B cell (primary cell): ENCODE results near the gene CHEK1. TPM values are rescaled to one million over a fixed set of nuclear protein-coding genes. Genes with fewer than 3 reads are reported as not detected.

Experiments used
- ATAC-seq: fragments of 200-7000 bp; cut with Tn5 transposase; one replicate; pipeline ENCODE4 v1.10.0; 2021; ENCODE audit warnings: low read depth, mild to moderate bottlenecking, moderate number of reproducible peaks, moderate library complexity
- CTCF ChIA-PET: fragments of 350-600 bp; sonication (Branson Sonifier 250); formaldehyde crosslinking; loops from one replicate; lab custom pipeline; 2021; ENCODE audit warnings: antibody characterized with exemption, inconsistent platforms; lab: Charles Lee
- POLR2A ChIA-PET: fragments of 350-600 bp; sonication (Branson Sonifier 250); formaldehyde crosslinking; loops from one replicate; lab custom pipeline; 2021; ENCODE audit warnings: antibody characterized with exemption; lab: Charles Lee
- DNase-seq: peaks from one replicate; pipeline ENCODE4 v3.0.0; 2013
- H2AFZ ChIP-seq: 2 replicates; pipeline ENCODE4 v1.6.1; 2012; ENCODE audit warnings: mild to moderate bottlenecking, low read depth, low read length; ENCODE audit not compliant: insufficient read depth, poor library complexity, severe bottlenecking
- H3K27ac ChIP-seq, 2 donors: 1 replicate in 1 of 2; 2 replicates in 1 of 2; pipeline ENCODE4 v1.5.1; 2012 to 2013; ENCODE audit warnings: low read length in 2 of 2, mild to moderate bottlenecking in 2 of 2, moderate library complexity in 1 of 2
- H3K27me3 ChIP-seq, 4 experiments: fragments of 200-600 bp in 1 of 4; sonication (generic) in 1 of 4; replicated peaks in 1 of 4; 1 replicate in 2 of 4; 2 replicates in 2 of 4; pipeline versions ENCODE4 v1.6.1 to v1.7.0; 2013 to 2016; ENCODE audit warnings: low read length in 3 of 4, mild to moderate bottlenecking in 2 of 4, mixed read lengths in 1 of 4, moderate library complexity in 1 of 4; ENCODE audit not compliant: insufficient read depth in 4 of 4, control insufficient read depth in 3 of 4; ENCODE audit errors: control extremely low read depth in 1 of 4
- H3K36me3 ChIP-seq, 2 experiments: replicated peaks in 1 of 2; 1 replicate in 1 of 2; 2 replicates in 1 of 2; pipeline versions ENCODE4 v1.6.1 to v1.7.1; 2013; ENCODE audit warnings: low read length in 1 of 2; ENCODE audit not compliant: insufficient read depth in 2 of 2, control insufficient read depth in 1 of 2; ENCODE audit errors: control extremely low read depth in 1 of 2, extremely low read depth in 1 of 2
- H3K4me1 ChIP-seq, 2 donors: fragments of 200-600 bp in 1 of 2; sonication (generic) in 1 of 2; 1 replicate in 1 of 2; 2 replicates in 1 of 2; pipeline versions ENCODE4 v1.5.1 to v1.6.1; 2013 to 2017; ENCODE audit warnings: low read length in 2 of 2; ENCODE audit not compliant: control insufficient read depth in 2 of 2, insufficient read depth in 2 of 2
- H3K4me2 ChIP-seq: replicated peaks from 2 replicates; pipeline ENCODE3; 2012; ENCODE audit warnings: mild to moderate bottlenecking, low read depth, low read length; ENCODE audit not compliant: poor library complexity, severe bottlenecking
- H3K4me3 ChIP-seq, 5 experiments: fragments of 200-600 bp in 1 of 5; sonication (generic) in 1 of 5; 1 replicate in 3 of 5; 2 replicates in 2 of 5; pipeline versions ENCODE4 v1.5.1 to v1.7.0; 2011 to 2016; ENCODE audit warnings: low read length in 4 of 5, mild to moderate bottlenecking in 4 of 5, low read depth in 2 of 5, control low read depth in 1 of 5, moderate library complexity in 1 of 5; ENCODE audit not compliant: insufficient read depth in 1 of 5; ENCODE audit errors: control extremely low read depth in 1 of 5, extremely low read depth in 1 of 5
- H3K79me2 ChIP-seq: fragments of 200-600 bp; sonication (generic); one replicate; pipeline ENCODE4 v1.6.0; 2016; ENCODE audit warnings: low read length; ENCODE audit not compliant: control insufficient read depth, insufficient read depth
- H3K9ac ChIP-seq: fragments of 200-600 bp; sonication (generic); 2 replicates; pipeline ENCODE4 v1.6.1; 2017; ENCODE audit warnings: mild to moderate bottlenecking, low read length, moderate library complexity
- H3K9me3 ChIP-seq, 3 donors: one replicate each; pipeline versions ENCODE4 v1.6.1 to v1.7.1; 2013; ENCODE audit warnings: low read length in 2 of 3; ENCODE audit not compliant: control insufficient read depth in 2 of 3, insufficient read depth in 1 of 3; ENCODE audit errors: control extremely low read depth in 1 of 3
- H4K20me1 ChIP-seq: 2 replicates; pipeline ENCODE4 v1.6.0; 2012; ENCODE audit warnings: mild to moderate bottlenecking, low read length; ENCODE audit not compliant: insufficient read depth, control insufficient read depth, poor library complexity, severe bottlenecking
- H3K27ac Mint-ChIP-seq: one replicate; pipeline ENCODE4 v1.8.0; 2021; ENCODE audit warnings: mixed read lengths
- H3K27me3 Mint-ChIP-seq: one replicate; pipeline ENCODE4 v1.8.0; 2021; ENCODE audit warnings: mixed read lengths
- H3K4me1 Mint-ChIP-seq: one replicate; pipeline ENCODE4 v1.8.0; 2021; ENCODE audit warnings: mixed read lengths
- H3K4me3 Mint-ChIP-seq: one replicate; pipeline ENCODE4 v1.8.0; 2021; ENCODE audit warnings: mixed read lengths
- H3K9me3 Mint-ChIP-seq: one replicate; pipeline ENCODE4 v1.8.0; 2022; ENCODE audit warnings: mixed read lengths; ENCODE audit not compliant: insufficient read depth
- CTCF ChIP-seq: fragments of 200-600 bp; IDR thresholded peaks from one replicate; pipeline ENCODE4 v1.8.0; 2022; ENCODE audit warnings: antibody characterized with exemption, mild to moderate bottlenecking
- EZH2 ChIP-seq: IDR thresholded peaks from 2 replicates; pipeline ENCODE4 v1.6.1; 2012; ENCODE audit warnings: borderline replicate concordance, low read depth, mild to moderate bottlenecking, moderate library complexity, low read length; ENCODE audit not compliant: insufficient read depth, poor library complexity, severe bottlenecking
- WGBS: methylation state at CpG from one replicate; pipeline ENCODE4 v1.1.5; 2013; ENCODE audit warnings: missing lambda C conversion rate; ENCODE audit not compliant: insufficient coverage; 5-methylcytosine and 5-hydroxymethylcytosine counted together
- intact Hi-C: fragments of 100-400 bp; cut with micrococcal nuclease; formaldehyde crosslinking; loops from one replicate; pipeline ENCODE4 v1.10.0; 2022
- polyA plus RNA-seq: library from polyadenylated mRNA; depleted of rRNA; stranded (reverse); fragments of >200 nt; gene quantifications from 2 replicates; pipeline ENCODE4 v1.2.3, GENCODE V29; 2012
- total RNA-seq, 2 donors: library from RNA; stranded (reverse); fragments of 120-200 nt in 1 of 2; gene quantifications; 1 replicate in 1 of 2; 2 replicates in 1 of 2; pipeline versions ENCODE4 v1.2.3 to v1.2.4, GENCODE V29; 2013 to 2022

The CHEK1 gene
- total and polyA plus RNA-seq, 2 donors (not counting 1 experiment from before 2014, with no cell fraction given) = 0.81 to 3.5 TPM

- no peaks in the 10 kb centered on the region for H3K9me3 Mint-ChIP-seq
- 96% methylated on average over 9 of the region's 11 CpGs for WGBS
- Histone ChIP-seq H3K4me1 (no peaks in the 10 kb centered on the region), H4K20me1 (no peaks in the 10 kb centered on the region), H3K4me3 (no peak overlapping the region), H3K4me2 (no peak overlapping the region), H3K36me3 (no peaks in the 10 kb centered on the region), H3K9ac (no peak overlapping the region), H3K9me3 (no peaks in the 10 kb centered on the region), H2AFZ (no peak overlapping the region), H3K27me3 (no peaks in the 10 kb centered on the region), H3K79me2 (no peaks in the 10 kb centered on the region), H3K27ac (no peak overlapping the region)
- DNase-seq (no peak), ATAC-seq (no peak)
- POLR2A ChIA-PET = no interaction called here
- no peak overlapping the region for H3K27ac Mint-ChIP-seq
- intact Hi-C loops = no loop called here
- no peaks in the 10 kb centered on the region for H3K4me1 Mint-ChIP-seq
- CTCF ChIA-PET = no interaction called here
- no peaks in the 10 kb centered on the region for H3K27me3 Mint-ChIP-seq
- no peak overlapping the region for H3K4me3 Mint-ChIP-seq
- TF ChIP-seq CTCF = no peak
- no peak for TF ChIP-seq EZH2
These were observed 63.1 kb downstream of the CHEK1 start for GRCh38 chr11:125688066-125688465.

GRCh38 chr11:125688632-125689031 lies 63.7 kb downstream of the CHEK1 start:
- Mint-ChIP-seq H3K27me3 (no peaks in the 10 kb centered on the region), H3K4me1 (no peaks in the 10 kb centered on the region), H3K4me3 (no peak overlapping the region), H3K27ac (no peak overlapping the region), H3K9me3 (no peaks in the 10 kb centered on the region)
- ChIA-PET CTCF (no interaction called here), POLR2A (no interaction called here)
- H3K27me3 ChIP-seq = no peaks in the 10 kb centered on the region
- TF ChIP-seq CTCF (no peak), EZH2 (no peak)
- intact Hi-C loops = no loop called here
- DNase-seq (no peak), ATAC-seq (no peak)
- no peak overlapping the region for H3K4me3 ChIP-seq
- no peaks in the 10 kb centered on the region for H3K79me2 ChIP-seq
- H2AFZ ChIP-seq = no peak overlapping the region
- H3K4me2 ChIP-seq = no peak overlapping the region
- H3K36me3 ChIP-seq = no peaks in the 10 kb centered on the region
- H3K9me3 ChIP-seq = no peaks in the 10 kb centered on the region
- H3K27ac ChIP-seq = no peak overlapping the region
- WGBS = 100% methylated on average over 2 of the region's 3 CpGs
- H3K4me1 ChIP-seq = no peaks in the 10 kb centered on the region
- no peaks in the 10 kb centered on the region for H4K20me1 ChIP-seq
- H3K9ac ChIP-seq = no peak overlapping the region
